ENCODE results near the gene KLRB1.

KLRB1 gene

DNA sequence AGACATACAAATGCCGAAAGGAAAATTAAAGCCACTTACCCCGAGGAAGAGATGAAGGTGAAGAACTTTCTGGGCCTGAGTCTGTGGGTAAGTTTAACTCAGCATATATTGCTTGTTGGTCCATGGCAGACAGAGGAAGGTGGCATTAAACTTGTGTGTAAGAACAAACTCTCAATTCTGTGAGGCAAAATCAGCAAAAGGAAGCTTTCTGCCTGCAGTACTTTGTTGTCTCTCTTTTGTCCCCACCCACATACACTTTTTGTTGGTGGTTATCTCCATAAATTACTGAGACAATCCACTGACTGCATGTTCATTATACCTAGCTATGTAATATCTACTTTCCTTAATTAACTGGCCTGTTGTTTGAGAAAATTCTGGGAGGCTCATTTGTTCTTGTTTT, at the start of gene KLRB1:
Gene KLRB1, minus strand, starts transcription at position 201 of the 400 bp plus-strand sequence. Its CDS starts 77 bp downstream, at position 124.
- no peaks in the 10 kb centered on the region for H4K20me1 ChIP-seq (ENCODE audit: insufficient read depth, low read length)
- no peaks in the 10 kb centered on the region for H3F3A ChIP-seq (ENCODE audit: insufficient read depth, low read length)

DNA sequence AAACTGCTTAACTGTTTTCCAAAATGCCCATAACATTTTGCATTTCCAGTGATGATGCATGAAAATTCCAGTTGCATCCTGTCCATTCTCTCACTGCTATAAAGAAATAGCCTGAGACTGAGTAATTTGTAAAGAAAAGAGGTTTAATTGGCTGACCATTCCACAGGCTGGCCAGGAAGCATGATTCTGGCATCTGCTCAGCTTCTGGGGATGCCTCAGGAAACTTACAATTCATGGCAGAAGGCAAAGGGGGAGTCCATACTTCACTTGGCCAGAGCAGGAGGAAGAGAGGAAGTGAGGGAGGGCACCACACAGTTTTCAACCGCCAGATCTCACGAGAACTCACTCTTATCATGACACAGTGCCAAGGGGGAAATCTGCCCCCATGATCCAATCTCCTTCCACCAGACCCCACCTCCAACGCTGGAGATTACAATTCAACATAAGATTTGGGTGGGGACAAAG, 43.6 kb upstream of the KLRB1 start:
- H3K27ac ChIP-seq (ENCODE audit: low read length) = peak overlapping the region; percentile 95
- H3K4me3 ChIP-seq (ENCODE audit: low read length) = peak overlapping the region; percentile 16; the same call in 1 of the 2 replicates
- peaks cover 27% of the 10 kb centered on the region for H3K4me1 ChIP-seq (ENCODE audit: low read length)
- H3K36me3 ChIP-seq (replicated peaks; ENCODE audit: insufficient read depth, low read length) = no peaks in the 10 kb centered on the region
- no peaks in the 10 kb centered on the region for H4K20me1 ChIP-seq (ENCODE audit: insufficient read depth, low read length)
- no peaks in the 10 kb centered on the region for H3K9me2 ChIP-seq (replicated peaks; ENCODE audit: insufficient read depth, low read length)
- H3K4me2 ChIP-seq (ENCODE audit: low read depth, low read length) = peak overlapping the region; percentile 89
- TF ChIP-seq EZH2phosphoT487 (IDR thresholded peaks at IDR 0.05; ENCODE audit: low read length) (no peak), EZH2 (optimal IDR thresholded peaks at IDR 0.05; ENCODE audit: low read depth, low read length) (no peak)
- TF ChIP-seq, protein P1, sequence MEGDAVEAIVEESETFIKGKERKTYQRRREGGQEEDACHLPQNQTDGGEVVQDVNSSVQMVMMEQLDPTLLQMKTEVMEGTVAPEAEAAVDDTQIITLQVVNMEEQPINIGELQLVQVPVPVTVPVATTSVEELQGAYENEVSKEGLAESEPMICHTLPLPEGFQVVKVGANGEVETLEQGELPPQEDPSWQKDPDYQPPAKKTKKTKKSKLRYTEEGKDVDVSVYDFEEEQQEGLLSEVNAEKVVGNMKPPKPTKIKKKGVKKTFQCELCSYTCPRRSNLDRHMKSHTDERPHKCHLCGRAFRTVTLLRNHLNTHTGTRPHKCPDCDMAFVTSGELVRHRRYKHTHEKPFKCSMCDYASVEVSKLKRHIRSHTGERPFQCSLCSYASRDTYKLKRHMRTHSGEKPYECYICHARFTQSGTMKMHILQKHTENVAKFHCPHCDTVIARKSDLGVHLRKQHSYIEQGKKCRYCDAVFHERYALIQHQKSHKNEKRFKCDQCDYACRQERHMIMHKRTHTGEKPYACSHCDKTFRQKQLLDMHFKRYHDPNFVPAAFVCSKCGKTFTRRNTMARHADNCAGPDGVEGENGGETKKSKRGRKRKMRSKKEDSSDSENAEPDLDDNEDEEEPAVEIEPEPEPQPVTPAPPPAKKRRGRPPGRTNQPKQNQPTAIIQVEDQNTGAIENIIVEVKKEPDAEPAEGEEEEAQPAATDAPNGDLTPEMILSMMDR (IDR thresholded peaks at IDR 0.05; ENCODE audit: low read length) = no peak
- H3K9me3 ChIP-seq (replicated peaks; ENCODE audit: insufficient read depth, low read length) = no peaks in the 10 kb centered on the region
- H2AFZ ChIP-seq (ENCODE audit: low read length) = no peak overlapping the region
- H3K9ac ChIP-seq (ENCODE audit: low read length) = peak overlapping the region; percentile 86; the same call in 1 of the 2 replicates
- H3F3A ChIP-seq (ENCODE audit: insufficient read depth, low read length) = peaks cover 44% of the 10 kb centered on the region
- peaks cover 44% of the 10 kb centered on the region for H3K79me2 ChIP-seq (ENCODE audit: low read length)
- no peak for DNase-seq
- H3K27me3 ChIP-seq (replicated peaks; ENCODE audit: insufficient read depth, low read length) = no peaks in the 10 kb centered on the region

More for the DNA sequence above, at the start of gene KLRB1:
- Histone ChIP-seq H3K36me3 (replicated peaks; ENCODE audit: insufficient read depth, low read length) (no peaks in the 10 kb centered on the region), H2AFZ (ENCODE audit: low read length) (no peak within 1 kb of the TSS), H3K9ac (ENCODE audit: low read length) (no peak within 1 kb of the TSS), H3K4me3 (ENCODE audit: low read length) (no peak within 1 kb of the TSS), H3K9me3 (replicated peaks; ENCODE audit: insufficient read depth, low read length) (no peaks in the 10 kb centered on the region), H3K27ac (ENCODE audit: low read length) (no peak within 1 kb of the TSS), H3K79me2 (ENCODE audit: low read length) (no peaks in the 10 kb centered on the region), H3K27me3 (replicated peaks; ENCODE audit: insufficient read depth, low read length) (no peaks in the 10 kb centered on the region), H3K4me2 (ENCODE audit: low read depth, low read length) (no peak within 1 kb of the TSS), H3K9me2 (replicated peaks; ENCODE audit: insufficient read depth, low read length) (no peaks in the 10 kb centered on the region), H3K4me1 (ENCODE audit: low read length) (no peaks in the 10 kb centered on the region)
- TF ChIP-seq EZH2phosphoT487 (IDR thresholded peaks at IDR 0.05; ENCODE audit: low read length) (no peak), EZH2 (optimal IDR thresholded peaks at IDR 0.05; ENCODE audit: low read depth, low read length) (no peak)
- TF ChIP-seq, protein P1 (IDR thresholded peaks at IDR 0.05; ENCODE audit: low read length) = no peak
- DNase-seq = peak; percentile 2

DNA sequence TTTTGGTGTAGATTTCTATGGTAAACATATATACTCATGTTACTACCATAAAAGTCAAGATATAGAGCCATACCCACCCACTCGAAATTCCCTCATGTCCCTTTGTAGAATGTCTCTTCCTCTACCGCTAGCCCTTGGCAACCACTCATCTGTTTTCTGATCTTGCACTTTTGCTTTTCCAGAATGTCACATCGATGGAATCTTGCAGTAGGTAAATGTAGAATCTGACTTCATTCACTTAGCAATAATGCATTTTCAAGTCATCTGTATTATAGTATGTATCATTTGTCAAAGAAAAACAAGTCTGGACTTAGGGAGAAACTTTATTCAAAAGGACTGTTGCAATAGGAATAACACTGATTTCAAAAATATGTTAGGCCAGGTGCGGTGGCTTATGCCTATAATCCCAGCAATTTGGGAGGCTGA, 42.4 kb upstream of the KLRB1 start:
- no peak for TF ChIP-seq EZH2 (optimal IDR thresholded peaks at IDR 0.05; ENCODE audit: low read depth, low read length)
- TF ChIP-seq, protein P1 (IDR thresholded peaks at IDR 0.05; ENCODE audit: low read length) = no peak
- TF ChIP-seq EZH2phosphoT487 (IDR thresholded peaks at IDR 0.05; ENCODE audit: low read length) = no peak
- Histone ChIP-seq H3F3A (ENCODE audit: insufficient read depth, low read length) (peaks cover 44% of the 10 kb centered on the region), H3K79me2 (ENCODE audit: low read length) (peaks cover 44% of the 10 kb centered on the region), H3K4me3 (ENCODE audit: low read length) (peak overlapping the region; percentile 63), H3K9me2 (replicated peaks; ENCODE audit: insufficient read depth, low read length) (no peaks in the 10 kb centered on the region), H2AFZ (ENCODE audit: low read length) (no peak overlapping the region), H3K9ac (ENCODE audit: low read length) (peak overlapping the region; percentile 86), H4K20me1 (ENCODE audit: insufficient read depth, low read length) (no peaks in the 10 kb centered on the region), H3K9me3 (replicated peaks; ENCODE audit: insufficient read depth, low read length) (no peaks in the 10 kb centered on the region), H3K27ac (ENCODE audit: low read length) (peak overlapping the region; percentile 95), H3K4me1 (ENCODE audit: low read length) (peaks cover 27% of the 10 kb centered on the region), H3K4me2 (ENCODE audit: low read depth, low read length) (peak overlapping the region; percentile 89), H3K36me3 (replicated peaks; ENCODE audit: insufficient read depth, low read length) (no peaks in the 10 kb centered on the region), H3K27me3 (replicated peaks; ENCODE audit: insufficient read depth, low read length) (no peaks in the 10 kb centered on the region)
- no peak for DNase-seq

All from MM.1S (cell line).